Raji (cell line): ENCODE results near the gene MCCC1.

Experiments used
- POLR2A ChIP-seq: IDR thresholded peaks from 2 replicates; pipeline ENCODE4 v1.6.1; 2011; ENCODE audit warnings: low read depth, low read length, control low read depth; ENCODE audit not compliant: insufficient read depth

The MCCC1 gene

GRCh38 chr3:183027276-183027675 is 72.0 kb downstream of the MCCC1 start:
- TF ChIP-seq POLR2A, result no peak

- no peak for TF ChIP-seq POLR2A
Observed at GRCh38 chr3:183022936-183023516, 76.3 kb downstream of the MCCC1 start.

GRCh38 chr3:183018421-183019192 is 80.7 kb downstream of the MCCC1 start:
- TF ChIP-seq POLR2A, result no peak

- no peak for TF ChIP-seq POLR2A
Observed at GRCh38 chr3:183015185-183015584, 84.1 kb downstream of the MCCC1 start.

DNA sequence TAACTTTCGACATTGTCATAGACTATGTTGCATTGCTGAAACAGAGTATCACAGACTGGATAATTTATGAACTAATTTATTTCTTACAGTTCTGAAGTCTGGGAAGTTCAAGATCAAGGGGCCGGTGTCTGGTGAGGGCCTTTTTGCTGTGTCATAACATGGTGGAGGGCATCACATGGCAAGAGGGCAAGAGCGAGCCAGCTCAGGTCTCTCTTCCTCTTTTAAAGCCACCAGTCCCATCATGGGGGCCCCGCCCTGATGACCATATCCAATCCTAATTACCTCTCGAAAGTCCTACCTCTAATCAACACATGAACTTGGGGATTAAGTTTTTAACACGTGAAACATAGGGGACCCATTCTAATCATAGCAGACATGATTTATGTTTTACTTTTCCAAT is 85.4 kb downstream of the MCCC1 start:
- TF ChIP-seq POLR2A, result no peak

DNA sequence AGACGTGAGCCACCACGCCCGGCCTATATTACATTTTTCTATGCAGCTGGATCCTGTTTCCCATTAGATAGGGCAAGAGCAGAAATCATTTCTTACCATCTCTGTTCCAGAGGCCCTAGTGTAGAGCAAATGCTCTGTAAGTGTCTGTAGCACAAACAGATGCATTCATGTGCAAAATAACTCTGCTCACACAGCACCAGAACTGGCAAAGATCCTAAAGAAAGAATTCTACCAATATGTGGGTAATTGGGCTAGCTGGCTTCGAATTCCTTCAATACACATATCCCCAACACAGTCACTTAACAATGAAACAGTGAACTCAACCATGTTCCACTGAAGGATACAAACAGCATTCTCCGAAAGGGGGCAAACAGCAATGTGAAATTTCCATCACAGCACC is 86.2 kb downstream of the MCCC1 start:
- TF ChIP-seq POLR2A, result no peak

- TF ChIP-seq POLR2A, result no peak
Observed at GRCh38 chr3:183008800-183009199, 90.5 kb downstream of the MCCC1 start.

DNA sequence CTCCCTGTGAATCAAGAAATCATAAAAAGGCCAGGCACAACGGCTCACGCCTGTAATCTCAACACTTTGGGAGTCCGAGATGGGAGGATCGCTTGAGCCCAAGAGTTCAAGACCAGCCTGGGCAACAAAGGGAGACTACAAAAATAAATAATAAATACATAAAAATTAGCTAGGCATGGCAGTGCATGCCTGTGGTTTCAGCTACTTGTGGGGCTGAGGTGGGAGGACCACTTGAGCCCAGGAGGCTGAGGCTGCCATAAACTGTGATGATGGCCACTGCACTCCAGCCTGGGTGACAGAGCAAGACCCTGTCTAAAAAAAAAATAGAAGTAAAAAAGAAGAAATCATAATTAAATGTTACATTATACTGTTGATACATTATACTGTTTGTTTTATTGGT is 91.0 kb downstream of the MCCC1 start:
- no peak for TF ChIP-seq POLR2A

DNA sequence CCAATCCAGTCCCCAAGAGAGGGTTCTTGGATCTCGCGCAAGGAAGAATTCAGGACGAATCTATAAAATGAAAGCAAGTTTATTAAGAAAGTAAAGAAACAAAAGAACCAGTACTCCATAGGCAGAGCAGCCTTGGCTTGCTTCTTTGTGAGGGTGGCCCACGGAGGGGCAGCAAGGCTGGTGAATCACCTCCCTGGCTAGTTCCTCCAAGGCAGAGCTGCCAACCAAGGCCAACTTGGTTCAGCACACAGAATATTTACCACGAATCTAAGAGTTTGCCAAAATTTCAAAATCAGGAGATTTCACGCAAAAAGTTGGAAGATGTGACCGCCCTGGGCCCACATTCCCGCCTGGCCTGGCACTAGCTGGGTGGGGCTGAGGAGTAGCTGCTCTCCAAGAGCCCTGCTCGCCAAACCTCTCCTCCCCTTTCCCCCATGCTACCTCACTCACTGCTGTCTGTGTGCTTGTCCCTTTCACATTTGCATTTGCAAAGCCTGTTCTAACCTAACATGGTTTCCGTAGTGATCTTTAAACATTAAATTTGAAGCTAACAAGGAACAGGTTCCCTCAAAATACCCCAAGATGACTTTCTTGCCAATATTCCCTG is 92.8 kb downstream of the MCCC1 start:
- TF ChIP-seq POLR2A, result no peak

- no peak for TF ChIP-seq POLR2A
Observed at GRCh38 chr3:182999767-183000166, 99.5 kb downstream of the MCCC1 start.

DNA sequence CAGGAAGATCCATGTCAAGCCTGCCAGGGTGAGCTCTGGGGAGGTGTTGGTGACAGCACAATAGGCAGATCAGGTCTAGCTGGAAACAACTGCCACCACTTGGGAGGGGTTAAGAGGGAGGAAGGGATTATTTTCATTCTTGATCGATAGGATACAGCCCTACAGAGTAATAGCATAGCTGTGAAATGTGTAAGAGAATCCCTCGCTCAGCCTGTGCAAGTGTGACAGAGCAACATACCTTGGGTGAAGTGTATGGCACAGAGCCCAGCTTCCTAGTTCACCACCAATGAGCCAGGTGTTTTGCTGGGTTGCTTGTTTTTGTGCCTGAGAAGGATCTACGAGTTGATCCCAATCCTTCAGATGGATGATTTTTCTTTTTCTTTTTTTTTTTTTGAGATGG is 109.7 kb downstream of the MCCC1 start:
- TF ChIP-seq POLR2A, result no peak

GRCh38 chr3:182986021-182986420 is 113.3 kb downstream of the MCCC1 start:
- no peak for TF ChIP-seq POLR2A

DNA sequence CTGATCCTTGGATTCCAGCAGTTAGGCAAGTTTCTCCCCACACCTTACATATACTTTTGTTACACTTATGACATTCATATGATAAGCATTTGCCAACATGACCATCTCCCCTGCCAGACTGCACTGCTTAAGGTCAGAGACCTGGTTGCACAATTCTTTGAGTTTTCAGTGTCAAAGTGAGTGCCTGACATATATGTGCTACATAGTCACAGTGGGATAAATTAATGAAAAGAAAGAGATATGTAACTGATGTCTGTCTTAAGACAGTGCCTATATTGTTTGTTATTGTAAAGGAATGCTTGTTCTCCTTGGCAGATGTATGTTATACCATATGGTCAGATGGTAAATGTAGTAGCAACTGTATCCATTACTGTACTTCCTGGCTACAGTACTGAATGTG is 115.4 kb downstream of the MCCC1 start:
- TF ChIP-seq POLR2A, result no peak

DNA sequence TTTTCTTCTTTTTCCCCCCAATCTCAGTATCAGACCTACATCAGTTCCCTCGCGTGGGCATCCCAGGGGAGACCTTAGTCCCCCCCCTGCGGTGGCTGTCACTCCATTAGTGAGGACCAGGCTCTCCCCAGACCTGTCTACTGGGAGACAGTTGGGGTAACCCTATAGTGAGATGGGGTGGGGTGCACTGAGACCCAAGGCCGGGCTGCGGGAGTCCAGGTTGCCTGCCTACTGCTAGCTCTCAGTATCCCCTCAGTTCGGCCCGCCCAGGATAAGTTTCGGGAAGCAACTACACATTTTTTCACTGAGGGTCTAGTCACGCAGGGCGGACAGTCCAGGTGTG is 118.3 kb downstream of the MCCC1 start:
- TF ChIP-seq POLR2A, result no peak

- peak; percentile 64 for TF ChIP-seq POLR2A
Observed at GRCh38 chr3:182980204-182981037, 118.9 kb downstream of the MCCC1 start, which contains the start of gene DCUN1D1. DCUN1D1 (minus strand) TSS chr3:182980538; CDS start chr3:182980489, 49 bp downstream.
